WERI-Rb-1 (cell line): ENCODE data around the gene TCOF1.
A peak's percentile ranks its signal among the peaks of the same experiment; 100 is the strongest.

Experiments
- DNase-seq: peaks from one replicate; pipeline ENCODE4 v3.0.0-alpha.2; 2020
- H3K27ac ChIP-seq: fragments of 250-450 bp; sonication (Bioruptor Pico); 2 replicates; pipeline ENCODE4 v1.5.1; 2020; ENCODE audit warnings: mild to moderate bottlenecking, moderate library complexity
- H3K27me3 ChIP-seq: fragments of 250-450 bp; sonication (Bioruptor Pico); 2 replicates; pipeline ENCODE4 v1.5.1; 2021; ENCODE audit warnings: mild to moderate bottlenecking, low read depth, moderate library complexity; ENCODE audit not compliant: insufficient read depth, severe bottlenecking
- H3K36me3 ChIP-seq: fragments of 250-450 bp; sonication (Bioruptor Pico); 2 replicates; pipeline ENCODE4 v1.5.1; 2020; ENCODE audit warnings: mild to moderate bottlenecking, moderate library complexity
- H3K4me3 ChIP-seq: 2 replicates; pipeline ENCODE4 v1.5.1; 2011; ENCODE audit warnings: low read depth, mild to moderate bottlenecking, control low read depth, low read length
- H3K9me3 ChIP-seq: fragments of 250-450 bp; sonication (Bioruptor Pico); 2 replicates; pipeline ENCODE4 v1.5.1; 2021; ENCODE audit warnings: mild to moderate bottlenecking, moderate library complexity; ENCODE audit not compliant: severe bottlenecking
- CTCF ChIP-seq: IDR thresholded peaks from 2 replicates; pipeline ENCODE4 v1.5.1; 2011; ENCODE audit warnings: low read depth, mild to moderate bottlenecking, control low read depth, inconsistent platforms, low read length

Gene TCOF1

GRCh38 chr5:150446583-150446982 lies 89.1 kb downstream of the TCOF1 start:
- Histone ChIP-seq H3K4me3 (no peak overlapping the region), H3K36me3 (peaks cover 69% of the 10 kb centered on the region), H3K27me3 (no peaks in the 10 kb centered on the region), H3K27ac (no peak overlapping the region), H3K9me3 (peaks cover 3% of the 10 kb centered on the region)
- no peak for DNase-seq
- TF ChIP-seq CTCF: no peak

- Histone ChIP-seq H3K9me3 (peaks cover 3% of the 10 kb centered on the region), H3K27ac (no peak overlapping the region), H3K36me3 (peaks cover 66% of the 10 kb centered on the region), H3K27me3 (no peaks in the 10 kb centered on the region), H3K4me3 (no peak overlapping the region)
- DNase-seq: no peak
- TF ChIP-seq CTCF: no peak
Measured at GRCh38 chr5:150447188-150447587, 89.7 kb downstream of the TCOF1 start.

- Histone ChIP-seq H3K36me3 (peaks cover 60% of the 10 kb centered on the region), H3K9me3 (peaks cover 6% of the 10 kb centered on the region), H3K4me3 (peak overlapping the region; percentile 100), H3K27me3 (no peaks in the 10 kb centered on the region), H3K27ac (peak overlapping the region; percentile 99)
- TF ChIP-seq CTCF: no peak
- DNase-seq: no peak
Measured at GRCh38 chr5:150448334-150448733, 90.8 kb downstream of the TCOF1 start.

- peaks cover 53% of the 10 kb centered on the region for H3K36me3 ChIP-seq
- peaks cover 6% of the 10 kb centered on the region for H3K9me3 ChIP-seq
- H3K27me3 ChIP-seq: no peaks in the 10 kb centered on the region
- DNase-seq: no peak
- peak overlapping the region; percentile 99 for H3K27ac ChIP-seq
- no peak for TF ChIP-seq CTCF
- peak overlapping the region; percentile 100 for H3K4me3 ChIP-seq
Measured at GRCh38 chr5:150448952-150449516, 91.5 kb downstream of the TCOF1 start.
